HepG2 (cell line): Measurements from ENCODE around the gene NT5C3B. TPM values are rescaled to one million over a fixed set of nuclear protein-coding genes. Genes with fewer than 3 reads are reported as not detected.

Source experiments
- BHLHE40 ChIP-seq: IDR thresholded peaks from 2 replicates; pipeline ENCODE4 v1.6.1; 2011; ENCODE audit warnings: low read length, improper control_type of control experiment
- FOXK1 ChIP-seq: sonication (generic); formaldehyde crosslinking; IDR thresholded peaks from 2 replicates; pipeline ENCODE4 v1.4.0; 2020; ENCODE audit warnings: low read depth, missing genetic modification reagents, borderline replicate concordance
- HMG20A ChIP-seq: IDR thresholded peaks from 2 replicates; pipeline ENCODE4 v1.6.1; 2016; ENCODE audit warnings: borderline replicate concordance
- IKZF5 ChIP-seq: IDR thresholded peaks from 2 replicates; pipeline ENCODE4 v1.6.1; 2018; ENCODE audit warnings: missing genetic modification reagents, mild to moderate bottlenecking, missing compliant biosample characterization
- NFAT5 ChIP-seq: sonication (generic); formaldehyde crosslinking; IDR thresholded peaks from 2 replicates; pipeline ENCODE4 v1.4.0; 2020; ENCODE audit warnings: missing genetic modification reagents
- RXRB ChIP-seq: IDR thresholded peaks from 2 replicates; pipeline ENCODE4 v1.6.1; 2016; ENCODE audit warnings: borderline replicate concordance, missing genetic modification reagents, missing compliant biosample characterization
- SIN3A ChIP-seq: IDR thresholded peaks from 2 replicates; pipeline ENCODE4 v1.6.1; 2011; ENCODE audit warnings: low read depth, mild to moderate bottlenecking, control low read depth, low read length, borderline replicate concordance
- SMARCC2 ChIP-seq: fragments of 450-650 bp; IDR thresholded peaks from 2 replicates; pipeline ENCODE4 v1.6.1; 2017; ENCODE audit warnings: antibody characterized with exemption, mild to moderate bottlenecking
- SP140L ChIP-seq: sonication (generic); formaldehyde crosslinking; IDR thresholded peaks from 2 replicates; pipeline ENCODE4 v1.4.0; 2020; ENCODE audit warnings: missing genetic modification reagents, borderline replicate concordance
- SRSF1 ChIP-seq: fragments of 200-400 bp; formaldehyde crosslinking; optimal IDR thresholded peaks from 2 replicates; pipeline ENCODE3; 2017; ENCODE audit warnings: mild to moderate bottlenecking, low read depth, low read length, moderate library complexity
- TCF7L2 ChIP-seq: IDR thresholded peaks from 2 replicates; pipeline ENCODE4 v1.6.1; 2011; ENCODE audit warnings: mild to moderate bottlenecking, low read depth, low read length, moderate library complexity
- ZKSCAN5 ChIP-seq: sonication (generic); formaldehyde crosslinking; IDR thresholded peaks from 2 replicates; pipeline ENCODE4 v1.5.1; 2020; ENCODE audit warnings: mild to moderate bottlenecking, missing genetic modification reagents
- ZNF101 ChIP-seq: sonication (generic); formaldehyde crosslinking; IDR thresholded peaks from 2 replicates; pipeline ENCODE4 v1.4.0; 2020; ENCODE audit warnings: mild to moderate bottlenecking, low read depth, missing genetic modification reagents, borderline replicate concordance
- ZNF18 ChIP-seq: sonication (generic); formaldehyde crosslinking; IDR thresholded peaks from 2 replicates; pipeline ENCODE4 v1.8.0; 2022; ENCODE audit warnings: mild to moderate bottlenecking, missing genetic modification reagents; ENCODE audit not compliant: insufficient replicate concordance
- ZNF644 ChIP-seq: IDR thresholded peaks from 2 replicates; pipeline ENCODE4 v1.6.1; 2016; ENCODE audit warnings: low read depth
- ZNF720 ChIP-seq: sonication (generic); formaldehyde crosslinking; IDR thresholded peaks from 2 replicates; pipeline ENCODE4 v1.4.0; 2020; ENCODE audit warnings: missing genetic modification reagents
- ZNF878 ChIP-seq: sonication (generic); formaldehyde crosslinking; IDR thresholded peaks from 2 replicates; pipeline ENCODE4 v1.8.1; 2023; ENCODE audit warnings: mild to moderate bottlenecking, missing genetic modification reagents, moderate library complexity
- polyA plus RNA-seq, 8 experiments: library from polyadenylated mRNA; depleted of rRNA in 3 of 8; stranded (reverse) in 7 of 8; unstranded in 1 of 8; fragments of >200 nt; fragmentation: Illumina TruSeq in 4 of 8; extraction: Trizol in 4 of 8; gene quantifications; 2 replicates each; pipeline versions ENCODE4 v1.2.1 to v1.2.3, GENCODE V29; 2011 to 2016; ENCODE audit warnings: low read depth in 4 of 8, missing spikeins in 1 of 8, mixed read lengths in 1 of 8; ENCODE audit not compliant: insufficient read depth in 1 of 8
- total RNA-seq, 5 experiments: library from RNA; depleted of rRNA; stranded (reverse); fragments of >200 nt; fragmentation: Illumina TruSeq; extraction: Trizol; gene quantifications; 2 replicates each; pipeline ENCODE4 v1.2.3, GENCODE V29; 2016; ENCODE audit warnings: low read depth in 1 of 5
- TF ChIP-seq, protein P1 (sequence below): sonication (generic); formaldehyde crosslinking; IDR thresholded peaks from 2 replicates; pipeline ENCODE4 v1.5.0; 2020; ENCODE audit warnings: missing genetic modification reagents
- TF ChIP-seq, protein P2 (sequence below): sonication (generic); formaldehyde crosslinking; IDR thresholded peaks from 2 replicates; pipeline ENCODE4 v1.5.1; 2020; ENCODE audit warnings: mild to moderate bottlenecking, moderate library complexity, missing genetic modification reagents

NT5C3B gene
- total and polyA plus RNA-seq, 2 of the 13 experiments (the other 11 are each of a cell fraction or from before 2014, with no cell fraction given), result 104 to 126 TPM

DNA sequence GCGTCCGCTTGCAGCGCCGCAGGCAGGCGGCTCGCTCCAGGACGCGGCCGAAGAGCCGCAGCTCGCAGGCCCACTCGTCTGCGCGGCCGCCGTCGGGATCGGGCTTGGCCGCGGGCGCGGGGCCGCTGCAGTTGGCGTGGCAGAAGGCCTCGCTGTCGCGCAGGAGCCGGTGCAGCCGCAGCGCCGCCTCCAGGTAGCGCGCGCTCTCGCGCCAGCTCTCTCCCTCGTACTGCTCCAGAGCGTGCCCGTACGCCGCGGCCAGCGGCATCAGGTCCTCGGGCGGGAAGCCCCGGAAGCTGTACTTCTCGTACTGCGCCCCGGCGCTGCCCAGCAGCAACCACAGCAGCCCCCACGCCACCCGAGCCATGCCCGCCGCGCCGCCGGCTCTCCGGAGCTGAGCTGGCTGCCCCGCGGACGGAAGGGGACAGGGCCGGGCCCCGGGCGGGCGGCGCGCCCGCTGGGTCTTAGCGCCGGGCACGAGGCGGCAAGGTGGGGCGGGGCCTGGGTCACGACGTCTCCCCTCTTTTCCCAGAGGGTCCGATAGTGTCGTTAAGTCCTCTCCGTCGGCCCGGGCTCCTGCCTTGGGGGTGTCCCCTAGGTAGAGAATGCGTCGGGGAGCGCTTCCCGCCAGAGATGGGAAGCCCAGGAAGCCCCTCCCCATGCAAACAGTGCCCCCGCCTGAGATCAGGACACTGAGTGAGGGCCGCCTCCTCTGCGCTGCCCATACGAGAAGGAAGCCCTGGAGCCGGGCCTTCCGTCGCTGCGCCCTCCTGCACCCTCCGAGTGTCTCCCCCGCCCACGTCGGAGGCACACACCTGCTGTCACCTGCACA lies 24.3 kb downstream of the NT5C3B start, which contains the start of gene P3H4 (continued):
- TF ChIP-seq ZNF878 (CRISPR knock-in tag) (0 out of 2 replicates have a peak, but pooled peaks have one; percentile 14), SMARCC2 (no peak), SIN3A (no peak; the same call in 1 of the 2 replicates), ZNF101 (CRISPR knock-in tag) (no peak), ZNF18 (CRISPR knock-in tag) (peak; percentile 2), BHLHE40 (peak; percentile 27; the same call in 1 of the 2 replicates), TCF7L2 (no peak), SRSF1 (peak; percentile 61), ZNF720 (CRISPR knock-in tag) (no peak), FOXK1 (CRISPR knock-in tag) (no peak), IKZF5 (CRISPR knock-in tag) (peak; percentile 34), HMG20A (CRISPR knock-in tag) (no peak), RXRB (CRISPR knock-in tag) (no peak; the same call in 1 of the 2 replicates), ZNF644 (CRISPR knock-in tag) (no peak), NFAT5 (peak; percentile 87), ZKSCAN5 (CRISPR knock-in tag) (0 out of 2 replicates have a peak, but pooled peaks have one; percentile 30), SP140L (CRISPR knock-in tag) (no peak)
- TF ChIP-seq, protein P1, sequence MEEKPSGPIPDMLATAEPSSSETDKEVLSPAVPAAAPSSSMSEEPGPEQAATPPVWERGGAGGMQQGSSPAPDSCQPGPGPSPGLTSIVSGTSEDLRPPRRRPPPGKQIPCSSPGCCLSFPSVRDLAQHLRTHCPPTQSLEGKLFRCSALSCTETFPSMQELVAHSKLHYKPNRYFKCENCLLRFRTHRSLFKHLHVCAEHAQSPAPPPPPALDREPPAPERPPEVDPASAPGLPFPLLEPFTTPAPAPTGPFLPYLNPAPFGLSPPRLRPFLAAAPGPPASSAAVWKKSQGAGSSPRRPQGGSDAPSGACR, result no peak
- TF ChIP-seq, protein P2, sequence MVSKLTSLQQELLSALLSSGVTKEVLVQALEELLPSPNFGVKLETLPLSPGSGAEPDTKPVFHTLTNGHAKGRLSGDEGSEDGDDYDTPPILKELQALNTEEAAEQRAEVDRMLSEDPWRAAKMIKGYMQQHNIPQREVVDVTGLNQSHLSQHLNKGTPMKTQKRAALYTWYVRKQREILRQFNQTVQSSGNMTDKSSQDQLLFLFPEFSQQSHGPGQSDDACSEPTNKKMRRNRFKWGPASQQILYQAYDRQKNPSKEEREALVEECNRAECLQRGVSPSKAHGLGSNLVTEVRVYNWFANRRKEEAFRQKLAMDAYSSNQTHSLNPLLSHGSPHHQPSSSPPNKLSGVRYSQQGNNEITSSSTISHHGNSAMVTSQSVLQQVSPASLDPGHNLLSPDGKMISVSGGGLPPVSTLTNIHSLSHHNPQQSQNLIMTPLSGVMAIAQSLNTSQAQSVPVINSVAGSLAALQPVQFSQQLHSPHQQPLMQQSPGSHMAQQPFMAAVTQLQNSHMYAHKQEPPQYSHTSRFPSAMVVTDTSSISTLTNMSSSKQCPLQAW (CRISPR knock-in tag), result no peak
